ENCODE measurements around the gene DAGLA. TPM values are rescaled to one million over a fixed set of nuclear protein-coding genes. Genes with fewer than 3 reads are reported as not detected.
A peak's percentile ranks its signal among the peaks of the same experiment; 100 is the strongest.

Gene DAGLA
- total RNA-seq, 6 experiments from 2014 or later, result 2.4 to 4.2 (median 3.3) TPM

DNA sequence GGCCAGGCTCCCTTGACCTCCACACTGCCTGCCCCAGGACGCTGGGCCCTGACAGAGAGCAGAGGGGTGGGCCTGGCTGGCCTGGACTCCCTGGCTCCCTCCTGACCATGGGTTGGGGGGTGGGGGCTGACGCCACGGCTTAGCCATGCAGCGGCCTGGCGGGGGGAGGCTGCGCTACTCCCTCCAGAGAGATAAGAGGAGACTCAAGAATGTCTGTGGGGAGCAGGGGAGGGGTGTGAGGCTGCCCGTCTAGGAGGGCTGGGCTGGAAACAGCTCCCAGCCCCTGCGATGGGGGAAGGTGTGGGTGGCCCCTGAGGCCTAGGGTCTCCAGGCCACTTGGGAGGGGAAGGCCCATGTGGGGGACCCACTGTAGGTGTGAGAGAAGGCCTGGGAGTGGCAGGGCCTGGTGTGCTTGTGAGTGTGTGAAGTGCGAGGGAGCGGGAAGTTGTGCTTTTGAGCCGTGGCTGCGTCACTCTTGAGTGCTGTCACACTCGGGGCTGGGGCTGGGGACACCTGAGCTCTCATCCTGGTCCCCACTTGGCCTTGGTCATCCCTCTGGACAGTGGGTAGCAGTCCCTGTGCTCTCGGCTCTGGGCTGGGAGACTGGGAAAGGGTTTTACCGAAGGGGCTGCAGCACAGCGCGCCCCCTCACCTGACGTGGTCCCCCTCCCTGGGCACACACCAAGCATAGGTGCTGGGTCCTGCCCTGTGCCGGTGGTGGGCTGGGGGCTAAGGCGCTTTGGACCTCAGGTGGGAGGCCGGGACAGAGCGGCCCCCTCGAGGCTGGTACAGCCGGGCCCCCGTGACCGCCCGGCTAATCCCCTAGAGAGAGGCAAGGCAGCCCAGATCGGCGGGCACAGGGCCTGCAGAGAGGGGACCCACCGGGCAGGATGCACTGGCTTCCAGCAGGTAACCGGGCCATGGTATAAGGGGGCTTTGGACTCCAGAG lies 74.6 kb downstream of the DAGLA start:
- no peaks in the 10 kb centered on the region for H3K36me3 Mint-ChIP-seq (ENCODE audit: low read depth)
- peaks cover 4% of the 10 kb centered on the region for H3K27me3 Mint-ChIP-seq (ENCODE audit: insufficient read depth)
- DNase-seq, result no peak
- no peak overlapping the region for H3K27ac Mint-ChIP-seq
- no peaks in the 10 kb centered on the region for H3K9me3 Mint-ChIP-seq
- TF ChIP-seq, protein P1, sequence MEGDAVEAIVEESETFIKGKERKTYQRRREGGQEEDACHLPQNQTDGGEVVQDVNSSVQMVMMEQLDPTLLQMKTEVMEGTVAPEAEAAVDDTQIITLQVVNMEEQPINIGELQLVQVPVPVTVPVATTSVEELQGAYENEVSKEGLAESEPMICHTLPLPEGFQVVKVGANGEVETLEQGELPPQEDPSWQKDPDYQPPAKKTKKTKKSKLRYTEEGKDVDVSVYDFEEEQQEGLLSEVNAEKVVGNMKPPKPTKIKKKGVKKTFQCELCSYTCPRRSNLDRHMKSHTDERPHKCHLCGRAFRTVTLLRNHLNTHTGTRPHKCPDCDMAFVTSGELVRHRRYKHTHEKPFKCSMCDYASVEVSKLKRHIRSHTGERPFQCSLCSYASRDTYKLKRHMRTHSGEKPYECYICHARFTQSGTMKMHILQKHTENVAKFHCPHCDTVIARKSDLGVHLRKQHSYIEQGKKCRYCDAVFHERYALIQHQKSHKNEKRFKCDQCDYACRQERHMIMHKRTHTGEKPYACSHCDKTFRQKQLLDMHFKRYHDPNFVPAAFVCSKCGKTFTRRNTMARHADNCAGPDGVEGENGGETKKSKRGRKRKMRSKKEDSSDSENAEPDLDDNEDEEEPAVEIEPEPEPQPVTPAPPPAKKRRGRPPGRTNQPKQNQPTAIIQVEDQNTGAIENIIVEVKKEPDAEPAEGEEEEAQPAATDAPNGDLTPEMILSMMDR (IDR thresholded peaks at IDR 0.05), result no peak
- no peak overlapping the region for H3K4me3 Mint-ChIP-seq
- H3K4me1 Mint-ChIP-seq (ENCODE audit: low read depth), result peaks cover 13% of the 10 kb centered on the region

GRCh38 chr11:61756147-61756451 lies 75.9 kb downstream of the DAGLA start:
- Mint-ChIP-seq H3K4me1 (ENCODE audit: low read depth) (peaks cover 13% of the 10 kb centered on the region), H3K9me3 (no peaks in the 10 kb centered on the region), H3K27ac (no peak overlapping the region), H3K36me3 (ENCODE audit: low read depth) (no peaks in the 10 kb centered on the region), H3K4me3 (no peak overlapping the region), H3K27me3 (ENCODE audit: insufficient read depth) (peaks cover 9% of the 10 kb centered on the region)
- DNase-seq, result no peak
- TF ChIP-seq, protein P1 (IDR thresholded peaks at IDR 0.05), result no peak

GRCh38 chr11:61756452-61757212 lies 76.4 kb downstream of the DAGLA start:
- Mint-ChIP-seq H3K36me3 (ENCODE audit: low read depth) (no peaks in the 10 kb centered on the region), H3K4me3 (no peak overlapping the region), H3K27me3 (ENCODE audit: insufficient read depth) (peaks cover 9% of the 10 kb centered on the region), H3K27ac (peak overlapping the region; percentile 29; the same call in 1 of the 2 replicates), H3K4me1 (ENCODE audit: low read depth) (peaks cover 13% of the 10 kb centered on the region), H3K9me3 (no peaks in the 10 kb centered on the region)
- DNase-seq, result no peak
- TF ChIP-seq, protein P1 (IDR thresholded peaks at IDR 0.05), result no peak

DNA sequence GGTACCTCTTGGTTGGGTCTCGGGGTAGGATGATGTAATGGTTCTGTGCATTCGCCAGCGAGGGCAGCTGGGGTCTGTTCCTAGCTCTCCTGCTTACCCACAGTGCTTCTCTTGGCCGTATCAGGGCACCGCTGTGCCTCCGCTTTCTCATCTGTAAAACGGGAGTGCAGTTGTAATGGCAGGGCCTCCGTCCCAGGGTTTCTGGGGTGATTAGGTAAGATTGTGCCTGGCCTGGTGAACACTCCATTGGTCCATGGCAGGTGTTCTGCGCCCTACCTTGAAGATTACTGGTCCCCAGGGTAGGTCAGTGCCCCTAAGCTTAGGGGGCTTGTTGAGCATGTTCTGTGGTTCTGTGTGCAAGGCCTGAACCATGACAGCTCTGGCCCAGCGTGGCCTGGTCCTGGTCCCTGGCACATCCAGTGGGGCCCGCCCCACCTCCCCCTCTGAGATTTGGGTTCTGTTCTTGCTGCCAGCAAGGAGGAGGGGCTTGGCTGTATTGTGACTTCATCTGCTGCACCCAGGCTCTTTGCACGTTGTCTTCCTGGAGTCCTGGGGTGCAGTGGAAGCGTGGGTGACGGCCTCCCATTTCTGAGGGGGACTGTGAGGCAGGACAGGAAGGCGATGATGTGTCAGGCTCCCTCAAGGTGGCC lies 77.1 kb downstream of the DAGLA start:
- H3K9me3 Mint-ChIP-seq, result no peaks in the 10 kb centered on the region
- no peak for DNase-seq
- no peak overlapping the region for H3K4me3 Mint-ChIP-seq
- H3K36me3 Mint-ChIP-seq (ENCODE audit: low read depth), result no peaks in the 10 kb centered on the region
- H3K27me3 Mint-ChIP-seq (ENCODE audit: insufficient read depth), result peaks cover 16% of the 10 kb centered on the region
- peaks cover 13% of the 10 kb centered on the region for H3K4me1 Mint-ChIP-seq (ENCODE audit: low read depth)
- TF ChIP-seq, protein P1 (IDR thresholded peaks at IDR 0.05), result no peak
- no peak overlapping the region for H3K27ac Mint-ChIP-seq

DNA sequence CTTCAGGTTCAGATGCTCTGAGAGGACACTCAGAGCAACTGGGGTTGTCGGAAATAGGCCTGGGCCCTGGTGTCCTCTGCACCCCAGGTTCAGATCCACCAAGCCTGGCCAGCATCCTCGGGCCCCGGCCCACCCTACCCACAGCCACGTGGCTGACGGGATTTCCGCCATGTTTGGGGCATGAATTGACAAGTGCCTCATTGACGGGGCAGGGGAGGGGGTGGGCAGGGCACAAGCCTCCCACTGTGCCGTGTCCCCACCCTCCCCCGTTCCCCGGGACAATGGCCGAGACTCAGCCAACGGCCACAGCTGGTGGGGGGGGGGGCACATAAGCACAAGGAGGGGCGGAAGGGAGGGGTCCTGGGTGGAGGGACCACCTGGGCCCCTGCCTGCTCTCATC lies 80.8 kb downstream of the DAGLA start:
- H3K4me1 Mint-ChIP-seq (ENCODE audit: low read depth), result peaks cover 9% of the 10 kb centered on the region
- H3K27ac Mint-ChIP-seq, result no peak overlapping the region
- TF ChIP-seq, protein P1 (IDR thresholded peaks at IDR 0.05), result no peak
- H3K9me3 Mint-ChIP-seq, result no peaks in the 10 kb centered on the region
- no peak for DNase-seq
- no peak overlapping the region for H3K4me3 Mint-ChIP-seq
- no peaks in the 10 kb centered on the region for H3K36me3 Mint-ChIP-seq (ENCODE audit: low read depth)
- H3K27me3 Mint-ChIP-seq (ENCODE audit: insufficient read depth), result peaks cover 18% of the 10 kb centered on the region
